BJ (cell line): ENCODE measurements around the gene ARL14EP. TPM values are rescaled to one million over a fixed set of nuclear protein-coding genes. Genes with fewer than 3 reads are reported as not detected.

ENCODE experiments used
- CTCF ChIA-PET: fragments of 350-600 bp; formaldehyde crosslinking; extraction: SDS; loops from one replicate; lab custom pipeline; 2021; ENCODE audit warnings: antibody characterized with exemption, inconsistent platforms; lab: Yijun Ruan, JAX
- POLR2A ChIA-PET: fragments of 300-600 bp; sonication (Branson Sonifier 250); formaldehyde crosslinking; extraction: SDS; loops from one replicate; lab custom pipeline; 2021; ENCODE audit warnings: antibody characterized with exemption; lab: Charles Lee
- DNase-seq: peaks from one replicate; pipeline ENCODE4 v3.0.0-alpha.2; 2011; ENCODE audit warnings: low read depth
- H3K27me3 ChIP-seq: 2 replicates; pipeline ENCODE4 v1.6.0; 2011; ENCODE audit warnings: low read length; ENCODE audit not compliant: control insufficient read depth, insufficient read depth
- H3K36me3 ChIP-seq: 2 replicates; pipeline ENCODE4 v1.5.1; 2011; ENCODE audit warnings: low read length; ENCODE audit not compliant: control insufficient read depth, insufficient read depth
- H3K4me3 ChIP-seq: 2 replicates; pipeline ENCODE4 v1.5.1; 2011; ENCODE audit warnings: low read depth, mild to moderate bottlenecking, control low read depth, low read length
- CTCF ChIP-seq: IDR thresholded peaks from 2 replicates; pipeline ENCODE4 v1.5.1; 2011; ENCODE audit warnings: low read depth, mild to moderate bottlenecking, control low read depth, inconsistent platforms, low read length, moderate library complexity; ENCODE audit not compliant: insufficient read depth
- polyA plus RNA-seq: library from polyadenylated mRNA; depleted of rRNA; stranded (reverse); fragments of >200 nt; gene quantifications from 2 replicates; pipeline ENCODE4 v1.2.3, GENCODE V29; 2011

The ARL14EP gene
- polyA plus RNA-seq, 1 experiment = 11.6 TPM

- ChIA-PET POLR2A (no interaction called here), CTCF (interaction anchor here (0.9 to 1.0 kb wide), 2 partner anchors 186 to 883 kb away, joined by 3 read pairs; no protein-coding TSS in a partner anchor)
- Histone ChIP-seq H3K27me3 (0 out of 2 replicates have a peak, but pooled peaks cover 1% of the 10 kb centered on the region), H3K36me3 (no peaks in the 10 kb centered on the region), H3K4me3 (no peak overlapping the region)
- TF ChIP-seq CTCF = peak; percentile 57
- no peak for DNase-seq
Measured at GRCh38 chr11:30314625-30315024, 8.3 kb upstream of the ARL14EP start.

- ChIA-PET CTCF (no interaction called here), POLR2A (no interaction called here)
- Histone ChIP-seq H3K36me3 (no peaks in the 10 kb centered on the region), H3K4me3 (no peak overlapping the region), H3K27me3 (0 out of 2 replicates have a peak, but pooled peaks cover 1% of the 10 kb centered on the region)
- no peak for TF ChIP-seq CTCF
- no peak for DNase-seq
Measured at GRCh38 chr11:30316237-30316636, 6.7 kb upstream of the ARL14EP start.

- Histone ChIP-seq H3K36me3 (no peaks in the 10 kb centered on the region), H3K27me3 (0 out of 2 replicates have a peak, but pooled peaks cover 1% of the 10 kb centered on the region), H3K4me3 (no peak overlapping the region)
- no peak for DNase-seq
- TF ChIP-seq CTCF = no peak
- CTCF ChIA-PET = no interaction called here
- POLR2A ChIA-PET = no interaction called here
Measured at GRCh38 chr11:30317030-30317429, 5.9 kb upstream of the ARL14EP start.

GRCh38 chr11:30321321-30321720, 1.6 kb upstream of the ARL14EP start:
- Histone ChIP-seq H3K36me3 (no peaks in the 10 kb centered on the region), H3K27me3 (0 out of 2 replicates have a peak, but pooled peaks cover 1% of the 10 kb centered on the region), H3K4me3 (no peak overlapping the region)
- TF ChIP-seq CTCF = no peak
- CTCF ChIA-PET = no interaction called here
- POLR2A ChIA-PET = no interaction called here
- no peak for DNase-seq

- Histone ChIP-seq H3K4me3 (peak overlapping the region; percentile 62), H3K27me3 (0 out of 2 replicates have a peak, but pooled peaks cover 1% of the 10 kb centered on the region), H3K36me3 (no peaks in the 10 kb centered on the region)
- CTCF ChIA-PET = interaction anchor here (1.4 kb wide), 1 partner anchor 12 kb away, joined by 7 read pairs; no protein-coding TSS in a partner anchor
- TF ChIP-seq CTCF = no peak
- no peak for DNase-seq
- POLR2A ChIA-PET = interaction anchor here (1.0 kb wide), 1 partner anchor 21 kb away, joined by 3 read pairs; no protein-coding TSS in a partner anchor
Measured at GRCh38 chr11:30322191-30322590, 713 bp upstream of the ARL14EP start.
